Activated T-helper 17 cell treated with anti-CD3 and anti-CD28 coated beads, Interleukin-2, amount 50 U/mL, for 72 hours (primary cell): ENCODE results near the gene KLHL29. TPM values are rescaled to one million over a fixed set of nuclear protein-coding genes. Genes with fewer than 3 reads are reported as not detected.

ENCODE experiments used
- ATAC-seq: fragments of 150-1000 bp; cut with Tn5 transposase; replicated peaks from 2 replicates; pipeline ENCODE4 v1.10.0; 2021; ENCODE audit warnings: mild to moderate bottlenecking, moderate library complexity
- H3K27ac Mint-ChIP-seq: one replicate; pipeline ENCODE4 v1.8.0; 2022; ENCODE audit warnings: mixed read lengths
- H3K27me3 Mint-ChIP-seq: one replicate; pipeline ENCODE4 v1.8.0; 2022; ENCODE audit warnings: mixed read lengths
- H3K36me3 Mint-ChIP-seq: one replicate; pipeline ENCODE4 v1.8.0; 2022; ENCODE audit warnings: low read depth, mild to moderate bottlenecking, mixed read lengths
- H3K4me1 Mint-ChIP-seq: one replicate; pipeline ENCODE4 v1.8.0; 2022; ENCODE audit warnings: mixed read lengths
- H3K4me3 Mint-ChIP-seq: one replicate; pipeline ENCODE4 v1.8.0; 2022; ENCODE audit warnings: mild to moderate bottlenecking, mixed read lengths
- H3K9me3 Mint-ChIP-seq: one replicate; pipeline ENCODE4 v1.8.0; 2022; ENCODE audit warnings: mixed read lengths
- total RNA-seq, 2 donors: library from RNA; stranded (reverse); gene quantifications; one replicate each; pipeline ENCODE4 v1.2.3, GENCODE V29; 2022

KLHL29 gene
- total RNA-seq, 2 donors from 2014 or later, result 0.26 to 0.56 TPM

DNA sequence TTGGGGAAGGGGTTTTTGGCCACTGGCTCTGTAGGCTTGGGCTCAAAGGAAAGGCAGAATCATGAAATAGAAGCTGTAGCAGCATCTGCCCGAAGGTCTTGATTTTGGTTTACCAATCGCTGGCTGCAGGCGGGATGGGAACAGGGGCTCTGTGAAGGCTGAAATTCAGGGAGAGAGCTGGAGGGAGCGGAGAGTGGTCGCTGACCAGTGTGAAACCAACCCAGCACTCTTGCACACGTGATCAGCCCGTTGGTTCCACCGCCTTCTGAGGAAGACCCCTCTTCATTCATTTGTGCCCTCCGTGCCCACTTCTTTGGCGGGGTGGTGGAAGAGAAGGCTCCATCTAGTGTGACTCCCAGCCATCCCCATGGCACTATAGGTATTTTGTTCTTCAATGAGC lies 82.6 kb downstream of the KLHL29 start:
- ATAC-seq, result no peak
- Mint-ChIP-seq H3K27me3 (peaks cover 49% of the 10 kb centered on the region), H3K4me3 (no peak overlapping the region), H3K36me3 (no peaks in the 10 kb centered on the region), H3K27ac (no peak overlapping the region), H3K4me1 (no peaks in the 10 kb centered on the region), H3K9me3 (no peaks in the 10 kb centered on the region)

DNA sequence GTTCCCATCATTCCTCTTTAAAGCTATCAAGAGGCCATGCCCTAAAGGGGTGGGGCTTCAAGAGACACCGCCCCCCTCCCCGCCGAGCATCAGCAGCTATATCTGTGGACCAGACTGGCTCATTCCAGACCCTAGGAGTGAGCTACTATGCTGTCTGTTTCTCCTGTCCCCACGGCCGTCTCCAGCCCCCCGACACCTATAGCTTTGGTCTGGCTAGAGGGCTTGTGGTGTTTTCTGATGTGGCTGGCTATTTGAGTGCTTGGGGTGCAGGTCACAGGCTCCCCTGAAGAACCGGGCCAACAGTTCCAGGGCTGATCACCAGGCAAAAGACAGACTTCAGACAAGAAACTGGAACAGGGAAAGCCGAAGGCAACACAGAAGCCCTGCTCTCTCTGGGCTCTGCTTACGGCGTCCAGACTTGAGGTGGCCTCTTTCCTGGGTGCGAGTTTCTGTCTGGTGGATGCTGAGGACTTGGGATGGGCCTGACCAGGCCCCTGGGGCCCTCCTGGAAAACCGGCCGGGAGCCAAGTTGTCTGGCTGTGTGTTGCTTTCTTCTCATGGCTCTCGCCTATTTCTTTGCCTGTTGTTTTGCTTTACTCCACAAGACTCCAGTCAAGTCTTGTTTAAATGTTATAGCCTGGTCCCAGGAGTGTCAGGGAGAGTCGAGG lies 83.6 kb downstream of the KLHL29 start:
- H3K9me3 Mint-ChIP-seq, result no peaks in the 10 kb centered on the region
- H3K27ac Mint-ChIP-seq, result no peak overlapping the region
- no peak overlapping the region for H3K4me3 Mint-ChIP-seq
- H3K4me1 Mint-ChIP-seq, result no peaks in the 10 kb centered on the region
- peaks cover 47% of the 10 kb centered on the region for H3K27me3 Mint-ChIP-seq
- no peak for ATAC-seq
- no peaks in the 10 kb centered on the region for H3K36me3 Mint-ChIP-seq

DNA sequence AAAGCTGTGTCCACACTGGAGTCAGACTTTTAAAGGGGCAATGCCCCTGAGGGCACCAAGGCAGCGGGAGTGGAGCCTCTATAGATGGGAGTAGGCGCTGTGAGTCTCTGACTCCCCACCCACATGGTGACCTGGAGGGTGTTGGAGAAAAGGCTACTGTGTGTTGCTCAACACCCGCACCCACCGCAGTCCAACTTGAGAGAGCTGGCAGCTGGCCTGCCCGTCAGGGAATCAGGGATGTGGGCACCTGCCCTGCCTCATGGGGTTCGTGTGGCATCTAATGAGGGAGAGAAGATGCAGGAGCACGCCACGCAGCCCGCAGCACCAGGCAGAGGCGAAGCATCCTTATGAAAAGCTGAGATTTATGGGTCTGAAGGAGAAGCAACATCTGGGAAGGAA lies 84.2 kb downstream of the KLHL29 start:
- no peak for ATAC-seq
- Mint-ChIP-seq H3K4me3 (no peak overlapping the region), H3K36me3 (no peaks in the 10 kb centered on the region), H3K4me1 (no peaks in the 10 kb centered on the region), H3K27me3 (peaks cover 51% of the 10 kb centered on the region), H3K9me3 (no peaks in the 10 kb centered on the region), H3K27ac (no peak overlapping the region)

DNA sequence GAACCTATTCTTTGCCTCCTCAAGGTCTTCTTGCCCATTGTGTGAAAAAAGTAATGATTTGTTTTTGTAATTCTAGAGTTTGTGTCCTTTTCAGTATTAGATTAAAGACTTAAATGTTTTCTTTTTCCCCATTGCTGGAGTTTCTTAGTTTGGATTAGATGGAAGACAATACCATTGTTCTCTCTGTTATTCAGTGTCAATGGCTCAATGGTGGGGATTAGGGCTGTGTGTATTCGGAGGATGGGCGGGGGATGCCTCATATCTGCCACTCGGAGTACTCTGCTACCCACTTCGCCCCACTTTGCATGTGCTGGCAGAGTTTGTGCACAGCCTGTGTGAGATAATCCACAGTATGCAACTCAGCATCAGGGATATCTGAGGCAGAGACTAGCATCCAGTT lies 90.1 kb downstream of the KLHL29 start:
- Mint-ChIP-seq H3K9me3 (no peaks in the 10 kb centered on the region), H3K36me3 (no peaks in the 10 kb centered on the region), H3K27me3 (peaks cover 21% of the 10 kb centered on the region), H3K4me1 (no peaks in the 10 kb centered on the region), H3K27ac (no peak overlapping the region), H3K4me3 (no peak overlapping the region)
- no peak for ATAC-seq

DNA sequence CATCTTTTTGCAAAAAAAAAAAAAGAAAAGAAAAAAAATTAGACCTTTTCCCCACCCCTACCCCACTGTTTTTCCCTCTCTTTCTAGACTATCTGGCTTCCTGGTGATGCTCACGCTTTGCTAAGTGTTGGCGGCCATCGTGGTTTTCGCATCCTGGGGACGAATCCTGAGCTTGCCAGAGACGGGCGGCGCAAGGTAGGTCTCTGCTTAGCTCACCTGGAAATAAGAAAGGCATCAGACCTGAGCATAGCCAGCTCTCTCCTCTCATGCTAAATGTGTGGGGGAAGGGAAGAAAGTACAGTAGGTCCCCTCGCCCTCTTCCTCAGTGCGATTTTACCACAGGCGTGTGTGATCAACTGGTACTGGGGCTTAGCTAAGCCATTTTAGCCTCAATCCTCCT lies 90.5 kb downstream of the KLHL29 start:
- Mint-ChIP-seq H3K27me3 (peaks cover 21% of the 10 kb centered on the region), H3K27ac (no peak overlapping the region), H3K4me3 (no peak overlapping the region), H3K9me3 (no peaks in the 10 kb centered on the region), H3K36me3 (no peaks in the 10 kb centered on the region), H3K4me1 (no peaks in the 10 kb centered on the region)
- ATAC-seq, result no peak

DNA sequence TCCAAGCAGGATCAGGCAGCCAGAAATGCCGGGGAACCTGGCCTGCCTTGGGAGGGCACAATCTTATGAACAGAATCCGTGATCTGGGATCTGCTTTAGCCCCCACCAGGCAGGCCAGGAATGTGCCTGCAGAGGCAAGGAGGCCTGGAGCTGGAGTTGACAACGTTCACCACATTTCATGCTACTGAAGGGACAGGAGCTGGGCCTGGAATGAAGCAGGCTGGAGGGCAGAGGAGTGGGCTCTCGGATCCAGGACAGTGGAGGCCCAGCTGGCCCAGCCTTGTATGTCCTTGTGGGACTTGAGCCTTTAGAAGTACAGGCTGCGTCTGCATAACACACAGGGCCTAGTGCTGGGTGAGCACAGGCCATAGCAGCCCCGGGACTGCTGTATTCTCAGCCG lies 91.8 kb downstream of the KLHL29 start:
- Mint-ChIP-seq H3K4me1 (no peaks in the 10 kb centered on the region), H3K27ac (no peak overlapping the region), H3K4me3 (no peak overlapping the region), H3K9me3 (no peaks in the 10 kb centered on the region), H3K36me3 (no peaks in the 10 kb centered on the region), H3K27me3 (peaks cover 21% of the 10 kb centered on the region)
- no peak for ATAC-seq

DNA sequence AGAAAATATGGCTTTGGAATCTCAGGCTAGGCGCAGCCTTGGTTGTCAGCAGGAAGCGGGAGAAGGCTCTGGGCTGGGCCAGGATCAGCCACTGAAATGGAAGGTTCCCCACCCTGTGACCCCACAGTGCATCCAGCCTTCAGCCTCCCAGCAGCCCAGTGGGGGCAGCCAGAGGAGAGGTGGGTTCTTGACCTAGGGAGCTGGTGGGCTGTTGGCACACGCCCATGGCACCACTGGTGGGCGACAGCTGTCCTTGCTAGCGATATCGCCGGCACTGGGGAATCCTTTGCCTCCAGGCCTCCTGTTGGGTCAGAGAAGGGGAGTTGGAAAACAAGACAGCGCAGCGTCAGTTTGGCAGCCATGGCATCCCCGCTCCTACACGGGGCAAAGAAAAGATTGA lies 92.4 kb downstream of the KLHL29 start:
- ATAC-seq, result no peak
- H3K27ac Mint-ChIP-seq, result no peak overlapping the region
- no peaks in the 10 kb centered on the region for H3K9me3 Mint-ChIP-seq
- no peaks in the 10 kb centered on the region for H3K4me1 Mint-ChIP-seq
- H3K4me3 Mint-ChIP-seq, result no peak overlapping the region
- H3K36me3 Mint-ChIP-seq, result no peaks in the 10 kb centered on the region
- peaks cover 17% of the 10 kb centered on the region for H3K27me3 Mint-ChIP-seq

DNA sequence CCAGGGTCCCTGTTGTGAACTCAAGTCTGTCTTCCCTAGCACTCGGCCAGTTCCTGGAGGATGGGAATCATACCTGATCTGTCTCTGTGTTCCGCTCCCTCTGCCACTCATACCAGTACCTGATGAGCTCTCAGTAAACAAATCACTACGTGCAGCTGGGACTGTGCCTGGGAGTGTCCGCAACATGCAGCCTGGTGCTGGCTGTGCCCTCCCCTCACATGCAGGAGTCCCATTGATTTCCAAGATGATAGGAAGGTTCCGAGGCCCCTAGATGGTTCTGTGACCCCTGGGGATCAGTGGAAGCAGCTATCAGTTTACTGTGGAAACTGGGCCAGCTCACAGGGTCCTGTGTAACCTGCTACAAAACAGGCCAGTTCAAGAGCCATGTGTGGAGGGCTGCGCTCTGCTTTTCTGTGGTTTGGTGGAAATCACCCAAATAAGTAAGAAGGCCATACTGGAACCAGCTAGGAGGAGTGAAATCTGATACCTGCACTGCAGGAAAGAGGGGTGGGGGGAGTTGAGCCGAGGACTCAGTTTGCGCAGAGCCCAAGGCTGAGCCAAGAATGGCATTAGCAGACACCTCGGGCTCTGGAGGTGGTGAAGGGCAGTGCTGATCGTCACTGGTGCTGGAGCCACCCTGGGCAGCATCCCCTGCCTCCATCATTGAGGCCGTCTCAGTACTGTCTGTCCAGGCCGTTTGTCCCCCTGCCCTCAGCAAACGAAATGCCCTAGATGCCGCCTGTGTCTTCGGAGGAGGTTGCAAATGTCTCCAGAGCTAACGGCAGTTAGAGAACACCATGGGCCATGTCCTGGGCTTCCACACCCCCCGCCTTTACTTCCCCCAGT lies 93.3 kb downstream of the KLHL29 start:
- Mint-ChIP-seq H3K27me3 (peaks cover 14% of the 10 kb centered on the region), H3K27ac (no peak overlapping the region)
- no peak for ATAC-seq

DNA sequence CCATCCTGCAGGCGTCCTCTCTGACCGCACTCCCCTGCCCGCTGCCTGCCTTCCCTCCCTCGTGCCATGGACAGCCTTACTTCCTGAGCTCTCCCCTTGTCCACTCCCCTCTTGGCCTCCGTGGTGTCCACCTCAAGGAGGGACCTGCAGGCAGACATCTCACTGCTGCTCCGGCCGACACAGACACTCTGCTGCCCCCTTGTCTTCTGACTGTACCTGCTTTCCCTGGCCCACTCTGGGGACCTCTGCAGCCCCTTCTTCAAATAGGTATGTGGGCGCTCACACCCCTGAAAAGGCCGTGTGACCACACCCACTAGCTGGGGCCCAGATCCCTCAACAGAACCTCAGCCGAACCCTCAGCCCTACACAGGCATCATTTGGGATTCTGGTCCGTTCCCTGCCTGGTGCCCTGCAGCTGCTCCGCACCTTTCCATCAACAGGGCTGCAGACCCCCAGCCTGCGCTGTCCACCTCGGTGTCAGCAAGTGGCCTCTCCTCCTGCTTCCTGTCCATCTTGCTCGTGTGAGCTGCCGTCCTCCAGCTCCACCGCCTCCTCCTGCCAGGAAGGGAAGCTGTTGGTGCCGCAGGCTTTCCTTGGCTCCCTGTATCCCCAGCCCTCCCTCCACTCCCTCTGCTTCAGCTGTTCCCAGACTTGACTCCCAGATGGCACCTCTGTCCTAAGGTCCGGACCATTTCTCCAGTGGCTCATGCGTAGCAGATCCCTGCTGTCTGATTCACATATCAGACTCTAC lies 94.1 kb downstream of the KLHL29 start:
- Mint-ChIP-seq H3K27ac (no peak overlapping the region), H3K4me1 (no peaks in the 10 kb centered on the region), H3K4me3 (no peak overlapping the region), H3K36me3 (no peaks in the 10 kb centered on the region), H3K9me3 (no peaks in the 10 kb centered on the region), H3K27me3 (peaks cover 14% of the 10 kb centered on the region)
- ATAC-seq, result no peak

More for the DNA sequence above, 93.3 kb downstream of the KLHL29 start:
- no peaks in the 10 kb centered on the region for H3K4me1 Mint-ChIP-seq
- H3K9me3 Mint-ChIP-seq, result no peaks in the 10 kb centered on the region
- H3K36me3 Mint-ChIP-seq, result no peaks in the 10 kb centered on the region
- no peak overlapping the region for H3K4me3 Mint-ChIP-seq

DNA sequence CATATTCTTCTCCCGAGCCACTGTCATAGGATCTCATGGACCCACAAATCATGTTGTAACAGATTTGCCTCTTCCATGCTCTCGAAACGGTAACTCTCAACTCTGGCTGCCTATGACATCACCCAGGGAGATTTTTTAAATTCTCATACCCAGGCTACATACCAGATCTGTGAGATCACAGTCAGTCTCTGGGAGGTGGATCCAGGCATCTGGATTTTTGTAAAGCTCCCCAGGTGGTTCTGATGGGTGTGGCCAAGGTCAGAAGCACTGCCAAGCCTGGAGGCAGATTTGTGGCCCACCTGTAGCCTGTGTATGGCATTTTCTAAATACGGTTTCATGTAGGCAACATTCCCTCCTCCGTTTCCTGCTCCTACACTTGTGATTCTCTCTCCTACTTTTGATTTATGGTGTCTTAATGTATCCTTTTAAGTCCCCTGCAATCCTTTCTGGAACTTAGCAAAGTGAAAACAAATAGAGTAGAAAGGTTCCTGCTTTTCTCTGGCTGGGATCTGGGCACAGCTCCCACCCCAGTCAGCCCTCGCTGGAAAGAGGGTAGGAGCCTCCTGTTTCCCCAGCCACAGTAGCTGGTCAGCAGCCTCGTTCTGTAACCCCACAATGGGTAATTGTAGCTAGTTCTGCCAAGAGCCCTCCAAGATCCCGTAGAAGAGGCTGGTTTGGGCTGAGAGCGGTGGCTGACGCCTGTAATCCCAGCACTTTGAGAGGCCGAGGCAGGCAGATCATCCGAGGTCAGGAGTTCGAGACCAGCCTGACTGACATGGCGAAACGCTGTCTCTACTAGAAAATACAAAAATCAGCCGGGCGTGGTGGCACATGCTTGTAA lies 96.2 kb downstream of the KLHL29 start:
- no peaks in the 10 kb centered on the region for H3K4me1 Mint-ChIP-seq
- no peak overlapping the region for H3K27ac Mint-ChIP-seq
- H3K36me3 Mint-ChIP-seq, result no peaks in the 10 kb centered on the region
- ATAC-seq, result no peak
- no peak overlapping the region for H3K4me3 Mint-ChIP-seq
- H3K27me3 Mint-ChIP-seq, result peaks cover 17% of the 10 kb centered on the region
- H3K9me3 Mint-ChIP-seq, result no peaks in the 10 kb centered on the region

DNA sequence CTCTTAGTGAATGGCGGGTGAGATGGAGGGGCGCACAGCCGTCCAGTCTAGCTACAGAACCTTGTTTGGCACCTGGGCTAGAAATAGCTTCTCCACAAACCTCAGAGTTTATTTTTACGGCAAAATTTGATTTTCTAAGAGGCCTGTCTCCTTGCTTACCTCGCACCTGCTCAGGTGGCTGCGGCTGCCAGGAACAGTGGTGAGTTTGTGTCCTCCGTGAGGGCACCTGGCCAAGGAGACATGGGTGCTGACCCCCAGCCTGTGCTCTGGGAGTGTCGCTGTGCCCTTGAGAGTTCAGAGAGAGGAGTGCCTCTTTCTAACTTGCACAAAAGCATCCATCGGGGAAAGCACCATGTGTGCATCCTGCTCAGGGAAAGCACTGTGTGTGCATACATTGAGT lies 97.2 kb downstream of the KLHL29 start:
- no peak for ATAC-seq
- Mint-ChIP-seq H3K36me3 (no peaks in the 10 kb centered on the region), H3K4me1 (no peaks in the 10 kb centered on the region), H3K27me3 (peaks cover 17% of the 10 kb centered on the region), H3K27ac (no peak overlapping the region), H3K9me3 (no peaks in the 10 kb centered on the region), H3K4me3 (no peak overlapping the region)

DNA sequence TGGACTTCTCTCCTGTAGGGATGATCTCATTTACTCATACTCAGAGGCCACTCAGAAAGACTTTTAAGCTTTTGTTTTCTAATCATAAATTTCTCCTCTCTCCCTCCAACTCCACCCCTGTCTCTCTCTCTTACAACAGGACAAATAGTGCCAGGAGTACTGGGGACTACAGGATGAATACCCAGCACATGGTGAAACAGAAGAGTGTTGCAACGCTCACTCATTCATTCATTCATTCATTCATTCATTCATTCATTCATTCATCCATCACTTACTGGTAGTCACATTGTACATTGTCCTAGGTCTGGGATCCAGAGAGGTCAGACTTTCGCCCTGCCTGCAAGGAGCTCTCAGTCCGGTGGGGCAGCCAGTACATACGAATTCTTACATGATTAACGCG lies 97.6 kb downstream of the KLHL29 start:
- Mint-ChIP-seq H3K4me3 (no peak overlapping the region), H3K27ac (no peak overlapping the region), H3K9me3 (no peaks in the 10 kb centered on the region), H3K4me1 (no peaks in the 10 kb centered on the region), H3K27me3 (peaks cover 17% of the 10 kb centered on the region), H3K36me3 (no peaks in the 10 kb centered on the region)
- ATAC-seq, result no peak

DNA sequence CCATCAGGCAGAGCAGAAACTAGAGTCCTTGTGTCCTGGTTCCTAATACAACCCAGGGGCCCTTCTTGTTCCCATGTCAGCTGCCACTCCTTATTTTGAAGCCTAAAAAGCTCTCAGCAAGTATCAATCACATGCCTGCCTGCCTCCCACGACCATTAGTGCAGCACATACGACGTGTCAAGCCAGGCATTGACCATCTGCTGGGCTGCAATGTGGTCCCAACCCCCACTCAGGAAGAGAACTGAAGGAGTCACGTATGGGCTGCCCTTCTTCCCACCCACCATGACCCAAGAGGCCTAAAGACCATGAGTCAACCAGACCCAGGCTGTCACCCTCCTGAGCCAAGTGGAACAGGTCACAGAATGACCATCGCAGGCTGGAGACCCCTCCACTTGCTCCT lies 98.8 kb downstream of the KLHL29 start:
- Mint-ChIP-seq H3K4me1 (peaks cover 9% of the 10 kb centered on the region), H3K27ac (no peak overlapping the region), H3K9me3 (no peaks in the 10 kb centered on the region), H3K4me3 (no peak overlapping the region), H3K36me3 (no peaks in the 10 kb centered on the region), H3K27me3 (peaks cover 17% of the 10 kb centered on the region)
- ATAC-seq, result no peak

DNA sequence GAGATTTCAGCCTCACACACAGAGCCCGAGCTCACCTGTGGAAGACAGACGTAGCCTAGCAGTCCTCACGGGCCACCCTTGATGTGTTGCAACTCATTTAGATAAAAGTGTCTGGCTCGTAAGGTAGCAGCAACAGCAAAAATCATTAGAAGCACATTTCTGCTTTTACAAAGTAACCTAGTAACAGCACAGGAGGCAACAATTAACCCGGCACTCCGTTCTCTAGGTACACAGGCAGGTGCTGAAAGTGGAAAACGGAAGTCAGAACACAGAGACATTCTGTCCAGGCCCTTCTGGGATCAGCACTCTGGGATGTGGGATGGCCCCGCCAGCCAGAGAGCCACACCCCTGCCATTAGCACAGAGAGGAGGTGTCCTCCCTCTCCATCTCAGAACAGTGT lies 99.3 kb downstream of the KLHL29 start:
- no peaks in the 10 kb centered on the region for H3K9me3 Mint-ChIP-seq
- peaks cover 17% of the 10 kb centered on the region for H3K27me3 Mint-ChIP-seq
- no peaks in the 10 kb centered on the region for H3K36me3 Mint-ChIP-seq
- no peak overlapping the region for H3K27ac Mint-ChIP-seq
- peaks cover 12% of the 10 kb centered on the region for H3K4me1 Mint-ChIP-seq
- no peak overlapping the region for H3K4me3 Mint-ChIP-seq
- ATAC-seq, result no peak
